ENCODE data around the gene PSTPIP2.

- TF ChIP-seq POLR2A (IDR thresholded peaks at IDR 0.05; ENCODE audit: low read length) (no peak), GATA1 (IDR thresholded peaks at IDR 0.05; ENCODE audit: low read depth, low read length) (no peak)
Observed at GRCh38 chr18:46048641-46049040, 23.4 kb downstream of the PSTPIP2 start.

Measured in erythroblast (primary cell).